Activated T-cell treated with anti-CD3 and anti-CD28 coated beads, Interleukin-2, amount 50 U/mL, for 4 hours (primary cell): ENCODE data around the gene ZNF827. TPM values are rescaled to one million over a fixed set of nuclear protein-coding genes. Genes with fewer than 3 reads are reported as not detected.

Experiments
- ATAC-seq, 2 donors: fragments of 200-7000 bp; cut with Tn5 transposase; one replicate each; pipeline ENCODE4 v1.10.0; 2021
- DNase-seq: peaks from one replicate; pipeline ENCODE4 v3.0.0-alpha.2; 2020
- H3K27me3 Mint-ChIP-seq: one replicate; pipeline ENCODE4 v1.8.0; 2021; ENCODE audit warnings: low read depth, mixed read lengths
- H3K36me3 Mint-ChIP-seq: one replicate; pipeline ENCODE4 v1.8.0; 2022; ENCODE audit warnings: mixed read lengths; ENCODE audit not compliant: insufficient read depth
- H3K4me1 Mint-ChIP-seq: one replicate; pipeline ENCODE4 v1.8.0; 2021; ENCODE audit warnings: low read depth, mixed read lengths
- H3K4me3 Mint-ChIP-seq: one replicate; pipeline ENCODE4 v1.8.0; 2021; ENCODE audit warnings: mild to moderate bottlenecking, moderate library complexity, mixed read lengths
- H3K9me3 Mint-ChIP-seq: one replicate; pipeline ENCODE4 v1.8.0; 2021; ENCODE audit warnings: mixed read lengths
- total RNA-seq, 3 donors: library from RNA; stranded (reverse); gene quantifications; one replicate each; pipeline ENCODE4 v1.2.1, GENCODE V29; 2021

Gene ZNF827
- total RNA-seq, 3 donors from 2014 or later, result 22.8 to 35.2 (median 25.1) TPM

GRCh38 chr4:145824463-145824862 is 114.2 kb downstream of the ZNF827 start:
- ATAC-seq (no peak), DNase-seq (no peak)
- H3K9me3 Mint-ChIP-seq, result no peaks in the 10 kb centered on the region
- peaks cover 17% of the 10 kb centered on the region for H3K4me1 Mint-ChIP-seq
- H3K27me3 Mint-ChIP-seq, result no peaks in the 10 kb centered on the region
- H3K36me3 Mint-ChIP-seq, result peaks cover 53% of the 10 kb centered on the region
- no peak overlapping the region for H3K4me3 Mint-ChIP-seq

DNA sequence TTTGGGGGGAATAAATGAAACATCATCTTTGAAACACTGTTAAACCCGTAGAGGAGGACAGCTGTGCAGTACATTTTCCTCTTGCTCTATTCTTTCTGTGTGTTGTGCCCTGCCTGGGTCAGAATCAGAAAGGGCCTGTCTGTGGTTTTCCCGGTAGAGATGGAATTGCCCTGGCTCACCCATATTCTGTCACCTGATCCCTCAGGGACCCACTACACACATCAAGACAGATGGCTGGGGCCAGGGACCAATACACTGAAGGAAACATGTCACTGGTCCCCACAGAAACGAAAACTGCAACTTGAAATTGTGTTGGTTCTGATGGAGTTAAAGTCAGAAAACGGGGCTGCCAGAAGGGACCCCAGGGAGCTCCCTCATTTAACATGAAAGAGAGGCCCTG is 114.9 kb downstream of the ZNF827 start:
- ATAC-seq, result no peak
- H3K9me3 Mint-ChIP-seq, result no peaks in the 10 kb centered on the region
- H3K4me1 Mint-ChIP-seq, result peaks cover 10% of the 10 kb centered on the region
- H3K36me3 Mint-ChIP-seq, result peaks cover 53% of the 10 kb centered on the region
- H3K27me3 Mint-ChIP-seq, result no peaks in the 10 kb centered on the region
- no peak overlapping the region for H3K4me3 Mint-ChIP-seq
- no peak for DNase-seq

DNA sequence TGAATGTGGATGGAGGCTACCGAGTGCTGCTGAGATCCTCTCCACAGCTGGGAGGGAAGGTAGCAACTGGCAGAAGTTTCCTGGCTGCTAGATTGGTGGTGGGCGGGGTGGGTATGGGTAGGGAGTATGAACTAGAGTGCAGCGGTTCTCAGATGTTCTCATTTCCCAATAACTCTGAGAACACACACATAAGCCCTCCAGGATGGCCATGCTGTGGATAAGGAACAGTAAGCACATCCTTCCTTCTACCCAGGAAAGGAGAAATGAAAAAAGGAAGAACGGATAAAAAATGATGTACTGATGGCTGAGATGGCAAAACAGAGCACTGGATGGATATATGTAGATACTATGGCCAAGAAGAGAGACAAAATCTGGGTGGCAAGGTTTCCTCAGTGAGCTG is 116.0 kb downstream of the ZNF827 start:
- no peaks in the 10 kb centered on the region for H3K27me3 Mint-ChIP-seq
- peaks cover 55% of the 10 kb centered on the region for H3K36me3 Mint-ChIP-seq
- no peak overlapping the region for H3K4me3 Mint-ChIP-seq
- no peak for ATAC-seq
- no peak for DNase-seq
- H3K4me1 Mint-ChIP-seq, result no peaks in the 10 kb centered on the region
- H3K9me3 Mint-ChIP-seq, result no peaks in the 10 kb centered on the region

DNA sequence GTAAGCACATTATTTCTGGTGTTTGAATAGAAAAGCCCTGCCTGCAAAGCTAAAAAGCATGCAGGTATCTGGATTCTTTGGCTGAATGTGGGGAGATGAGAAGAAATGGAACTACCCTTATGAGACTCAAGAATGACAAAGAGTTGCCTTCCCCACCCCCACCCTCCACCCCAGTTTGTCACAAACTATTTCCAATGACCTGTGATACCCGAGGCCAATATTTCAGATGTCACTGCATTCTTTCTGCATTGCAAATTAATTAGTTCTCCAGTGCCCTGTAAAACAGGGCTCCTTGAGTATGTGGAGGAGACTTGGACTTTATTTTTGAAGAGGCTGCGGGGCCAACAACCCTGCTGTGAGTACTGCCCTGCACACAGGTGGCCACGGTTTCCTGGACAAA is 116.4 kb downstream of the ZNF827 start:
- Mint-ChIP-seq H3K27me3 (no peaks in the 10 kb centered on the region), H3K4me3 (no peak overlapping the region), H3K9me3 (no peaks in the 10 kb centered on the region), H3K4me1 (no peaks in the 10 kb centered on the region), H3K36me3 (peaks cover 56% of the 10 kb centered on the region)
- DNase-seq, result no peak
- no peak for ATAC-seq

DNA sequence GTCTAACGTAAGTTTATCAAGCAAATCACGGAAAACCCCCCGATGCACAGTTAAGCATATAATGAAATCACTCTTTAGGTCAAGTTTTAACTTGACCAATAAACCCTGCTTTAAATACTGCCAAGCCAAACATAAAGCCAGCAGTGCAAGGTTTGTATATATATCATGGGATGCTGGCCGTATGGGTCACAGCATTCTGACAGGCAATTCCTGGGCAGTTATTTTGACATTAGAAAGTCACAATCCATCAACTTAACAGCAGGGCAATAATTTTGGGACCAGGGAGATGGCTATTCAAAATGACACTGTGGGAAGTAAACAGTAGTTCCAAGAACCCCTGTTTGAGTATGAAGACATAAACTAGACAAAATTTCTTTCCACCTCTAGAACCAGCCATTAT is 116.9 kb downstream of the ZNF827 start:
- ATAC-seq, result no peak
- no peaks in the 10 kb centered on the region for H3K4me1 Mint-ChIP-seq

GRCh38 chr4:145820407-145820806 is 118.2 kb downstream of the ZNF827 start:
- Mint-ChIP-seq H3K4me1 (peaks cover 3% of the 10 kb centered on the region), H3K36me3 (peaks cover 60% of the 10 kb centered on the region), H3K9me3 (no peaks in the 10 kb centered on the region), H3K4me3 (no peak overlapping the region), H3K27me3 (no peaks in the 10 kb centered on the region)
- ATAC-seq (no peak), DNase-seq (no peak)

More for the DNA sequence above, 116.9 kb downstream of the ZNF827 start:
- no peaks in the 10 kb centered on the region for H3K9me3 Mint-ChIP-seq
- peaks cover 60% of the 10 kb centered on the region for H3K36me3 Mint-ChIP-seq
- no peak for DNase-seq
- no peak overlapping the region for H3K4me3 Mint-ChIP-seq
- H3K27me3 Mint-ChIP-seq, result no peaks in the 10 kb centered on the region

DNA sequence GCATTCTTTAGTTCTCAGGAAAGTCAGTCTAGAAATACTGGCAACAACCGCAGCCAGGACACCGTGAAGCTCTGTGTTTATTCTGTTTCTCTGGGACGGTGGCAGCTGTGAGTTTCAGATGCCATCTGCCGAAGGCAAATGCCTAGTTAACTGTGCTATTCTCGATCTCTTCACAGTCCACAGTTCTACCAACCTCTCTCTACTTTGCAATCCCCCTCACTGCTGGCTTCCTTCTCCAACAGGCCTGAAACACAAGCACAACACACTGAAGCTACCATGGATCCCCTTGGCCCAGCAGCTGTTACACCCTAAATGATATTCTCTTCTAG is 118.8 kb downstream of the ZNF827 start:
- DNase-seq (no peak), ATAC-seq (no peak)
- Mint-ChIP-seq H3K36me3 (peaks cover 60% of the 10 kb centered on the region), H3K27me3 (no peaks in the 10 kb centered on the region), H3K4me1 (peaks cover 9% of the 10 kb centered on the region), H3K9me3 (no peaks in the 10 kb centered on the region), H3K4me3 (no peak overlapping the region)

DNA sequence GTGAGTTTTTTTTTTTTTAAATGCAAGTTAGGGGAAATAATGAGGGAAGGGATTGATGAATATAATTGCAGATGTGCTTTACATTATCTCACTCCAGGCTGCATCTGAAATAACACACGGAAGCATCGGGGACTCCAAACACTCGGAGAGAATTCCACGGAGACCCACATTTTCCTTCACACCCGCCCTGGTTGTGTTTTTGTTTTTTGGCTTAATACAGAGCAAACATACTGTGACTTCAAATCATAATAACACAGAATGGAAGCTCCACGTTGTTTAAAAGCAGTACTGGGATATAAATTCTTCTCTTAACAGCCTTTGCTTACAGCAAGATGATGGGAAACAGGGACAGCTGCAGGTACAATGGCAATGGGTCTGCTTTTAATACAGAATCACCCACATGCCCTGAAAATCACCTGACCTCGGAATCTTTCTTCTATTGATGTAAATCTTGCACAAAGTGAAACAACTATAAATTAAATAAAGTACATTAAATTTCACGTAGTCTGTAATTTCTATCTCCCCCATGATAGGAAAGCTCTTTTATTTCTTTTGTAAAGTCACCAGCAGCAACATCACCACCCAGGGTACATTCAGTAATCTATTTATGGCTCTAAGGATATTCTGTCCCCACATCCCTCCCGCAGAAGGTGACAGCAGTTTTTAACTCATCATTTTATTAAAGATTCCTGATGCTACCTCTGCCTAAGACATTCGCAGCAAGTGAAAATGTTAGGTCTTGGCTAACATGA is 119.3 kb downstream of the ZNF827 start:
- no peak overlapping the region for H3K4me3 Mint-ChIP-seq
- H3K4me1 Mint-ChIP-seq, result peaks cover 10% of the 10 kb centered on the region
- H3K9me3 Mint-ChIP-seq, result no peaks in the 10 kb centered on the region
- DNase-seq, result no peak
- no peak for ATAC-seq
- H3K27me3 Mint-ChIP-seq, result no peaks in the 10 kb centered on the region
- peaks cover 57% of the 10 kb centered on the region for H3K36me3 Mint-ChIP-seq

DNA sequence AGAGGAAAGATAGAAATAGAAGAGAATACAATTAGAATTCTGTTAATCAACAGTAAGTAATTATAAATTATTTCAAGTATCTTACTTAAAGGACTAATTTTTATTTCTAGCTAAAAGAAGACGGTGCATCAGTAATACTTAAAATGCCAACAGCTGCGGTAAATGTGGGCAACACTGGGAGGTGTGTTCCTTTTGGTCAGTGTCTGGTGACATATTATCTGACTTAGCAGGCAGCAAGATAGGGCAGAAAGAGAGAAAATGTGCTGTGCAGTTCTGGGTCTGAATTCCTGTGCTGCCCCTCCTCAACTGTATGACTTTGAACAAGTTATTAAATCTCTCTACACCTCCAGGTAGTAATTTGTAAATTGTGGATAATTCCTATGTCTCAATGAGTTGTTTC is 120.6 kb downstream of the ZNF827 start:
- H3K36me3 Mint-ChIP-seq, result peaks cover 61% of the 10 kb centered on the region
- no peaks in the 10 kb centered on the region for H3K27me3 Mint-ChIP-seq
- no peak for DNase-seq
- H3K4me3 Mint-ChIP-seq, result no peak overlapping the region
- no peak for ATAC-seq
- H3K9me3 Mint-ChIP-seq, result no peaks in the 10 kb centered on the region
- H3K4me1 Mint-ChIP-seq, result peaks cover 10% of the 10 kb centered on the region

GRCh38 chr4:145816091-145816490 is 122.5 kb downstream of the ZNF827 start:
- H3K27me3 Mint-ChIP-seq, result no peaks in the 10 kb centered on the region
- H3K4me1 Mint-ChIP-seq, result peaks cover 10% of the 10 kb centered on the region
- H3K9me3 Mint-ChIP-seq, result no peaks in the 10 kb centered on the region
- ATAC-seq (no peak), DNase-seq (no peak)
- H3K36me3 Mint-ChIP-seq, result peaks cover 63% of the 10 kb centered on the region
- no peak overlapping the region for H3K4me3 Mint-ChIP-seq

- H3K27me3 Mint-ChIP-seq, result no peaks in the 10 kb centered on the region
- H3K9me3 Mint-ChIP-seq, result peaks cover under 1% of the 10 kb centered on the region
- ATAC-seq (no peak), DNase-seq (no peak)
- peaks cover 63% of the 10 kb centered on the region for H3K36me3 Mint-ChIP-seq
- H3K4me3 Mint-ChIP-seq, result no peak overlapping the region
- peaks cover 11% of the 10 kb centered on the region for H3K4me1 Mint-ChIP-seq
These were observed 123.0 kb downstream of the ZNF827 start for GRCh38 chr4:145815626-145816025.

- no peak for DNase-seq
- H3K27me3 Mint-ChIP-seq, result no peaks in the 10 kb centered on the region
- peaks cover 6% of the 10 kb centered on the region for H3K9me3 Mint-ChIP-seq
- no peak overlapping the region for H3K4me3 Mint-ChIP-seq
- H3K4me1 Mint-ChIP-seq, result peaks cover 14% of the 10 kb centered on the region
- peak; percentile 77 to 81 for ATAC-seq
- peaks cover 65% of the 10 kb centered on the region for H3K36me3 Mint-ChIP-seq
These were observed 123.5 kb downstream of the ZNF827 start for GRCh38 chr4:145815027-145815612.

GRCh38 chr4:145814246-145814645 is 124.4 kb downstream of the ZNF827 start:
- DNase-seq (no peak), ATAC-seq (no peak)
- Mint-ChIP-seq H3K4me3 (no peak overlapping the region), H3K4me1 (peaks cover 20% of the 10 kb centered on the region), H3K9me3 (peaks cover 7% of the 10 kb centered on the region), H3K36me3 (peaks cover 66% of the 10 kb centered on the region), H3K27me3 (no peaks in the 10 kb centered on the region)

DNA sequence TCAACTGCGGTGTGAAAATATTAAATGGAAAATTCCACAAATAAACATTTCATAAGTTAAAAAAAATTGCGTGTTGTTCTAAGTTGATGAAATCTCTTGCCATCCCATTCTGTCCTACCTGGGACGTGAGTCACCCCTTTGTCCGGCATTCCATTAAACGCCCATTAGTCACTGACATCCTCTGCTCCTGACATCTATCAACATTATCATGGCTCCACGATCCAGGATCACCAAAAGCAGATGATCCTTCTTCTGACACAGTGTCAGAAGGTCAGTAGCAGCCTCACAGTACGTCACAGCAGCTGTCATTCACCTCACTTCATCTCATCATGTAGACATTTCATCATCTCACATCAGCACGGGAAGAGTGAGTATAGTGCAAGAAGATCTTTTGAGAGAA is 125.7 kb downstream of the ZNF827 start:
- Mint-ChIP-seq H3K4me1 (peaks cover 33% of the 10 kb centered on the region), H3K9me3 (peaks cover 7% of the 10 kb centered on the region), H3K36me3 (peaks cover 57% of the 10 kb centered on the region), H3K27me3 (no peaks in the 10 kb centered on the region), H3K4me3 (no peak overlapping the region)
- no peak for ATAC-seq
- no peak for DNase-seq

DNA sequence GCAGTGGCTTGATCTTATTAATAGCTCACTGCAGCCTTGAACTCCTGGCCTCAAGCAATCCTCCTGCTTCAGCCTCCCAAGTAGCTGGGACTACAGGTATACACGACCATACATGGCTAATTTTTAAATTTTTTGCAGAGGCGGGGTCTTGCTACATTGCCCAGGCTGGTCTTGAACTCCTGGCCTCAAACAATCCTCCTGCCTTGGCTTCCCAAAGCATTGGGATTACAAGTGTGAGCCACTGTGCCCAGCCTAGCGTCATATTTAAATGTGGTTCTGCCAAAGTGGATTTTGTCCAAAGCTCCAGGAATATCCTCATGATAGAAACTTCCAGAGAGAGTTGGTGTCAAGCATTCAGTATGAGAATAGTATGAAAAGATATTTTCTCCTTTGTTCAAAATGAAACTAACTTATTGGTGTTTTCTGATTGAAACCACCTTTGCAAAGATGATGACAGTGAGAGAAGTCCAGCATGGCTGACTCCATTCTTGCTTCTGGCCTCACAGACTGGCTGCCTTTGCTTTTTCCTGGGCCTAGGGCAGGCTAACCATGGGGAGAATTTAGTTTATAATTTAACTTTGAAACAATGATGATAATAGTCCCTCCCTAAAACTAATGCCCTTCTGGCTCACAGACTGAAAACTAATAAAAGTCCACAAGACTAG is 129.6 kb downstream of the ZNF827 start:
- H3K27me3 Mint-ChIP-seq, result no peaks in the 10 kb centered on the region
- no peak for DNase-seq
- H3K4me3 Mint-ChIP-seq, result peak overlapping the region; percentile 51
- peaks cover 7% of the 10 kb centered on the region for H3K9me3 Mint-ChIP-seq
- ATAC-seq, result peak in 1 of 2 donors; percentile 8
- H3K36me3 Mint-ChIP-seq, result peaks cover 38% of the 10 kb centered on the region
- H3K4me1 Mint-ChIP-seq, result peaks cover 43% of the 10 kb centered on the region
